ENCODE results near the gene LENEP.

Gene LENEP

DNA sequence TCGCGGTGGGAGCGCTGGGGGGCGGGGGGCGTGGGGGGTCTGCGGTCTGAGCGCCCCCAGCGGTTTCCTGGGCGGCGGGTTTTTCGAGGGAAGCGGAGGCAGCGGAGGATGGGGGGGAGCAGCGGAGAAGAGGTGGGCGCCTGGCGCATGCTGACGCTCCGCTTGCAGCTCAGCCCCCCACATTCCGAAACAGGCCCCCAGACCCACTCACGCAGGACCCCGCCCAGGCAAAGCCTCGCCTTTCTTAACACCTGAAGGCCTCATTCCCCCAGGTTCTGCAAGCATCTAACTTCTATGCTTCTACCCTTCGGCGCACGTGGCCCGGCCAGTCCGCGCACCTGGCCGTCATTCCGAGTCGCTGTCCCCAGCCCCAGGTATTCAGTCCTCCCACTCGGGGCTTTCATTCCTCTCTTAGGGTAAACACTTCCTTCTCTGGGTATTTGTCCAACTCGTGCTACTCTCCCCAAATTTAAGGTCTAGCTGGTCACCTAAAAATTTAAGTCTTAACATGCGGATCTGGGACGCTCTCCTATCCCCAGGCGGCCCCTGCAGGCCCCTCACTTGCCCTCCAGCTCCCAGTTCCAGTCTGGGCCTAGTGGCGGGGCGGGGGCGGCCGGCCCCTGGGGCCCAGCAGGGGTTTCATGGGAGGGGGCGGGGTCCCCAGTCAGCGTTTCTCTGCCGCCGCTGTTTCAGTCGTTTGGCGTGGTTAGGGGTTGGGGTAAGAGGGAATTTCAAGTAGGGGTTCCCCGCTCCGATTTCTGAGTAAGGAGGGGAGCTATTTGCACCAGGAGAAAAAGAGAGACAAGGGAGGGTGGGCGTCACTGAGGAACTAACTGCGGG, 6.4 kb downstream of the LENEP start:
- peak; percentile 85 for DNase-seq

DNA sequence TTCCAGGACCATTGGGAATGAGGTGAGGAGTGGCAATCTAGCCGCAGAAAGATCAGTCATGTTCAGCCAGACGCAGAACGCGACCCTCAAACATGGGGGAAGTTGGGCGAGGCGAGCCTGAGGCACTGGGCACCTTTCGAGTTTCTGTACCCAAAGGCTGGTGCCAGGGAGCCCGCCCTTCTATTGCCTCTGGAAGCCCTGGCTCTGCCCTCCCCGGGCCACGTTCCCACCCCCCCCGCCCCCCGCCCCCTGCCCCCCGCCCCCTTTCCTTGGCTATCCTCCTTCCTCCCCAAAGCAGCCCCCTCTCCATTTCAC, 7.0 kb downstream of the LENEP start:
- DNase-seq: peak; percentile 63

DNA sequence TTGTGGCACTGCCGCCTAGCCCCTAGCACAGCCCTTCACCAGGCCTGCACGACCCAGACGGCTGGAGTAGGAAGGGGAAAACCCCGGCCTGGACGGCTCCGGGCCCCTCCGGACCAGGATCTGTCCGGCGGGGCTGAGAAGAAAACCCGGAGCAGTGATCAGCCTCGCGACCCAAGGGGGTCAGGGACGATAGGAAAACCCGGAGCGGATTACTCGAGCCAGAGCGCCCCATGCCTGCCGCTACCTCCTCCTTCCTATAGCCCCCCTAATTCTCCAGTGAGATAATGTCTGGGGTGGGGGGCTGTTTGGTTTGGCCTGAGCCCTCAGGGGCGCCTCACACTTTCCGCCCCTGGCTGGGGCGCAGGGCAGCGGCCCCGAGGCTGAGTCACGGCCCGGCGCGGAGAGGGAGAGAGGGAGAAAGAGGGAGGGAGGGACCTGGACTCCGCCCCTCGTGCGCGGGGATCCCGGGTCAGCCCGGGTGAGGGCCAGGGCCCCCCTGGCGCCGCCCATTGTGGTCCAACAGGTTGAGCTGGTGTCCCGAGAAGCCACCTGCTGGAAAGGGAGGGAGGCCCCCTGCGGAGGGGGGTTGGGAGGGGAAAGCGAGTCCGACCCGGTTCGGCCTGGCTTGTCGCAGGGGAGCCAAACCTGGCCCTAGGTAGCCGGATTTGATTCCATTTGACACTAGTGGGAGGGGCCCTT, 7.5 kb downstream of the LENEP start:
- peak; percentile 94 for DNase-seq

DNA sequence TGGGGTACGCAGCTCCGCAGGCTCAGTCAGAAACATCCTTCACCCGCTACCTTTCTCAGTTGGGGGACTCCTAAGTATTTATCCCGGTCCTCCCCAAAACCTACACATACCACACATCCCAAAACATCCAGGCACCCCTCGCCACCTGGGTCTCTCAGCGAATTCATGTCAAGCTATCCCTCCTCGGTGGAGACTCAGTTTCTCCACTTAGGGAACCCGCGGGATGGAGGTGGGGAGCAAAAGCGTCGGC, 8.0 kb downstream of the LENEP start:
- DNase-seq: no peak

DNA sequence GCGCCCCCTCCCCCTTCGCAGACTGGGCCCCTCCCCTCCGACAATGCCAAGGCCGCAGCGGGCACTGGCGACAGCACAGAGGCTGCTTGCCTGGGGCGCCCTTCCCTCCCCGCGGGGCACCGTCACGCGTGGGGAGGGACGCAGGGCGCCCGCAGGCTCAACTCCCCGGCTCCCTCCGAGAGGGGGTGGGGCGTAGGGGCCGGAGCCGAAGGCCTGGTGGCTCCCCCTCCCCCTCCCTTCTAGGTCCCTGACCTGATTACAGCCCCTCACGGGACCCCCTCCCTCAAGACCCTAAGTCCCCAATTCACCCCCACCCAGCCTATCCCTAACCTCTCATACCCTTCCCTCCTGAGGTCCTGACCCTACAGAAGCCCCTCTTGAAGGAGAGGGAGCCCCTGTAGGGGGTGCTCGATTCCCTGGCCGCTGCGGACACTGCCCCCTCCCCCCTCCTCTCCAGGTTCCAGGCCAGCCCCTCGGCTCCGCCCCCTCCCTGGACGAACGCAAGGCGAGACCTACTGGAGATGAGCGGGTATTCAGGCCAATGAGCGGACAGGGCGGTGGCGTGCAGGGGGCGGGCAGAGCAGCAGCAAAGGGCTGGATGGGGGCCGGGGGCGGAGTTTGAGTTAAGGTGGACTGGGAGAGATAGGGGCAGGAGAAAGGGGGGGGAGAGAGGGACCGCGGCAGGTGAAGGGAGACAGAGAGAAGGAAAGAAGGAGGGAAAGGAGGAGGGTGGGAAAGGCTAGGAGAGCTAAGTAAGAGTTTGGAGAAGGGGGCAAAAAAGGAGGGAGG, 8.5 kb downstream of the LENEP start:
- DNase-seq: peak; percentile 100

DNA sequence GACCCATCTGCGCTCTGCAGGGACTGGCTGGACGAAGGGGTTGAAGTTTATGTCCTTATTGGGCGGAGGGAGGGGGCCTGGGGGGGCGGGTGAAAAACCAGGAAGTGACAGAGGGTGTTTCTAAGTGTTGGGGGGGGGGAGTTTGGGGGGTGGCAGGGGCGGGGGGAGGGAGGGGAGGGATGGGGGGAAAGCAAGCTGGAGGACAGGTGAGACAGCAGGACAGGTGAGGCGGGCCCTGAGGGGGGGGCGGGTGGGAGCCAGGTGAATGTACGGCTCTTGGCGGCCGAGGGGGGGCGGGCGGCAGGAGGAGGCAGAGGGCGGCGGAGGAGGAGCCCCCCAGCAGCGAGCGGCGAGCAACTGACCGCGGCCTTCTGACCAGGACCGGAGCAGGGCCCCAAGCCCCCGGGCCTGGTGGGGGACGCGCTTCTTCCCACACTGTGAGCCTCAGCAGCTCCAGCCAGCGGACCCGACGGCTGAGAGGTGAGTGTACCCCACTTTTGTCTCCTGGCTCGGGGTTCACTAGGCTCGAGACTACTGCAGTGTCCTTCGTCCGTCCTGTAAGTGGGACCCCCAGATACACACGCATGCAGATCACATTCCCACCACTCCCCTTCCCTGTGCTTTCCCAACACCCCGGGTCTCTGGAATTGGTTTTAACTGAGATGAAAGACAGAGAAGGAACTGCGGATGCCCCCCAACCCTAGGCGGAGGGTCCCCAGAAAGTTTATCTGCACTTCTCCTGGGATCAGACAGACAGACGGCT, 9.3 kb downstream of the LENEP start, which contains the start of gene ZBTB7B:
TSS of gene ZBTB7B (plus strand) at position 339 of the 763 bp plus-strand sequence. CDS start 11,859 bp downstream, outside the sequence.
- no peak for DNase-seq

DNA sequence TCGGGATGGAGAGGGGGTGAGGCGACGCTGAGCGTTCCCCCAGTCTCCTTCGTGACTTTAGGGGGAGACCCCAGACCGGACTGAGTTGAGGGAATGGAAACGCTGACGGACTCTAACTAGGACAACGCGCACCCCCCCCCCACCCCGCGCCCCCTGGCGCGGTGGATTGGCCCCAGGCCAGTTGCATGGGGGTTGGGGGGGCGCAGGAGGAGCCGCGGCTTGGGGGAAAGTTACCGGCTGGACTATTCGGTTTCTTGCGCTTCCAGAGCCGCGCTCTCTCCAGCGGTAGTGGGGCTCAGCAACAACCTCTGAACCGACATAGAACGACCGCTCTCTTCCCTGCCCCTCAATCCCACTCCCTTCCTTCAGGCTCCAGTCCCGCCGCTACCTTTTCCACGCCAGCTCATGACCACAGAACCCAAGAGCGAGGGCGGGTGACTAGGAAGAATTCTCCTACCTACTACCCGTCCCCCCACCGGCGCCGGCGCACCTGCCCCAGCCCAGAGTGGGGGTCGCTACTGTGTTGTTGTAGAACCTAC, 9.9 kb downstream of the LENEP start:
- DNase-seq: no peak

DNA sequence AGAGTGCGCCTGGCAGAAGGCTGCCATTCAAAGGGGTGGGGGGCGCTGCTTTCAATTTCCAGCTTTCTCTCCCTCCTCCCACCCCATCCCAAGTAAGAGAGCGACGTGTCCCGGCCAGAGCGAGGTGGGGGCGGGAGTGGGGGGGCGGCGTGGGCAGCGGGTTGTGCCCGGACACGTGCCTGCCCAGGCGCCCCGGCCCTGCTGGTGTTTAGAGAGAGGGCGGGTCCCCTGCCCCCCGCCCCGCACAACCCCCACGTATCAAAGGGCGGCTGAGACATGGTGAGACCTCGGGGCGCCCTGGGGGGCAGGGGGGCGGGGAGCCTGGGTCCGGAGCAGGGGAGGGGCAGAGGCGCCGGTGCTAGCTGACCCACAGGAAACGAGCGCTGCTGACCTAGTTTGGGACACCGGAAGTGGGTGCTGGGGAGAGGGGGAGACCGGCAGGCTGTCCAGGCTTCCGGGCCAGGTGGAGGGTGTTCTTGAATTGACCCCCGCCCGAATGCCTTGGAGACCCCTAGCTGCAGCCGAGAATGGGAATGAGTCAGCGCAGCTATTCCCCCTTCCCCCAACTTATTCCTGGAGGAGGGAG, 10.5 kb downstream of the LENEP start:
- DNase-seq: no peak

DNA sequence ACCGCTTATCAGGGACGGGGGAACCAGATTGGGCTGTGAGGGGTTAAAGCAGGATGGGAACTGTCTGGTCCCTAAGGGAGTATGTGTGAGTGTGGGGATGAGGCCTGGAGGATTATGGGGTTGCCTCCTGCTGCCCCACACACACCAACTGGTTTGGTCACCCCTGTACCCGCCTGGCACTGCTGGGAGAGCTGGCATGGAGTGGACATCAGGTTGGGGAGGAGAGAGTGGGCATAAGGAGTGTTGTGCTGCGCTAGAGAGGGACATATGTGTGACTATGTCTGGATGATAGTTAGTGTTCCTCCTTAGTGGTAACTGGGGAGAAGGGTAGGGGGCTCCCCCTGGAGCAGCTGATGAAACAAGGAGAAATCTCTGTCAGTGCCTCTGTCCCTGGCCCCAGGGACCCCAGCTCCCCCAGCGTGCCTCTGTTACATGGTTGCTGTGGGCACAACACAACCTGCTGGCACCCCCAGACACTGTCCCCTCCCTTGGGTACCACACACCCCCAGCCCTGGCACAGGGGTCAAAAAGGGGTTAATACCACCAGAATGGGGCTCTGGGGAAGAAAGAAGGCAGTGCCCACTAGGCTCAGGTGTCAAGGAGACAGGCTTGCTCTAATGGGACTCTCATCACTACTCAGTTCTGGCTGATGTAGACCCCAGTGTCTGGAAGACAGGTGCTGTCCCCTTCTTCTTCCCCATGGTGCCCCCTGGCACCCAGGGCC, 11.1 kb downstream of the LENEP start:
- DNase-seq: no peak

DNA sequence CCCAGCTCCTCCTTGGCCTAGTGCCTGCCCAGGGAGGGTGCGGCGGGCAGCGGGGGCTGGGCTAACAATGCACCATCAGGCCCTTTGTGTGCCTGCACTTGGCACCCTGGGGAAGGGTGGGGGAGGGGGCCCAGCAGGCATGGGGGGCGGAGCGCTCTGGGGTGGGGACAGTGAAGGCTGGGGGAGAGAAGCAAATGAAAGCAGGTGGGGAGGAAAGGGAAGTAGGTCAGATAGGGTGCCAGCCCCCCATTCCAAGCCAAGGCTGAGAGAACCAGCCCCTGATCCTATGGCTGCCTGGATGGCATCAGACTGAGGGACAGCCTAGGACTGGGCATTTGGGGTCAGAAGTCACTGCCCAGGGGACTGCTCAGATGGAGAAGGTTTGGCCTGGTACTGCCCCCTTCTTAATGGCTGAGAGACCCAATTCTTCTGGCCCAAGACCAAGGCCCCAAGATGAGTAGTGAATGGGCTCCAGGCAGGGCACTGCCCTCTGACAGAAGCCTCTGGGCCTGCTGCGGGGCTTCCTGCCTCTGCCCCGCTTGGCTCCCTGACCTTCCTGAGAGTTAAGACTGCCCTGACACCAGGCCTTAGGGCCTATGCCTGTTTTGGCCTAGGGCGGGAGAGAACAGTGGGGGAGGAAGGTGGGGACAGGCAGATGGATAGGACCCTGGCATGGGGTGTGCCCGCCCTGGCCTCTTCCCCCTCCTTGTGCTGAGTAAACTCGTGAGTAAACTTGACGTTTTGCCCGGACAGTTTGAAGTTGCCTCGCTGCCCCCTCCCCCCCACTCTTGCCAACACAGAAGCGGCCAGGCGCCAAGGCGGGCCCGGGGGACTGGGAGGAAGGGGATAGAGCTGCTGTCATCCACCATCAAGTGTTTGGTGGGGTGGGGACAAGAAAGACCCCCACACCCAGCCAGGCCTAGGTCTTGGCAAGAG, 12.0 kb downstream of the LENEP start:
- DNase-seq: no peak

DNA sequence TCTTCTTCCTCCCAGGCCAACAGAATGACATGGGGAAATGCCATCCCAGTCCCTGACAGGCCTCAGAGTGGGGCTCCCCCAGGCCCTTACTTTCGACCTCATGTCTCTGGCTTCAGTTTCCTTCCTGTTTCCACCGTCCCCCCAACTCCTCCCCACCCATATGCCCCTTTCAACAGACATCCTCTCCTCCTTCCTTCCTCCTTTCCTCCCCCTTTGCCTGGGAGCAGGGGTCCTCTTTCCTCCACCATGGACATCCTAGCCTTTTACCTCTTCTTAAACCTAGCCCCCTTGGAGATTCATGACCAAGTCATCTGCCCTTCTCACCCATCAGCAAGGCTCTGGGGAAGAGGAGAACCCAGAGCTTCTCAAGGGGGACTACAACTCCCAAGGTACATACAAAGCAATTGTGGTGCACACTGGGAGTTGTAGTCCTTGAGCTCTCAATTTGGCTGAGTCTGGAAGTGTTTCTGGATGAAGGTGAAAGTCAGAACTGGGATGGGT, 13.3 kb downstream of the LENEP start:
- peak; percentile 66 for DNase-seq

DNA sequence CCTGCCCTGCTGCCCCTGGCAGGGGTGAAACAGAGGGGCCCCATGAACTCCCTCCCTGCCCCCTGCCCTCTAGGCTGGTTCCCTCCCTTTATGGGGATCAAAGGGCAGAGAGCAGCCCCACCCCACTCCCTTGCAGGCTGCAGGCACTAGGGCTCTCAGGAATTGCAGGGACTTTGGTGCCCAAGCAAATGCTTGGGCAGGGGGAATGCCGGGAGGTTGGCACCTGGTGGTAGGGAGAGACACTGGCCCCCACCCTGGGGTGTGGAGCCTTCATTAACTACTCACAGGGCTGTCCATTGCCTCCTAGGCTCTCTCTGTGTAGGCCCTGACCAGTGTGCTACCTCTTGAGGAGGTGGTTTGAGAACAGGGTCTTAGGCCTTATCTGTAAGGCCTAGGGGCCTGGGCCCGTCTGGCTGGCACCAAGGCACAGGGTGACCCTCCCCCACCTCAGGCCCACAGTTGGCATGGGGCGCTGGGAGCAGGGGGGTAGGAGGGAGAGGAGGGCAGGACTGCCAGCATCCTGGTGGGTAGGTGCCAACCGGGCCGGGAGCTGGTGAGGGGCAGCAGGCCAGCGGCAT, 14.0 kb downstream of the LENEP start:
- DNase-seq: no peak

DNA sequence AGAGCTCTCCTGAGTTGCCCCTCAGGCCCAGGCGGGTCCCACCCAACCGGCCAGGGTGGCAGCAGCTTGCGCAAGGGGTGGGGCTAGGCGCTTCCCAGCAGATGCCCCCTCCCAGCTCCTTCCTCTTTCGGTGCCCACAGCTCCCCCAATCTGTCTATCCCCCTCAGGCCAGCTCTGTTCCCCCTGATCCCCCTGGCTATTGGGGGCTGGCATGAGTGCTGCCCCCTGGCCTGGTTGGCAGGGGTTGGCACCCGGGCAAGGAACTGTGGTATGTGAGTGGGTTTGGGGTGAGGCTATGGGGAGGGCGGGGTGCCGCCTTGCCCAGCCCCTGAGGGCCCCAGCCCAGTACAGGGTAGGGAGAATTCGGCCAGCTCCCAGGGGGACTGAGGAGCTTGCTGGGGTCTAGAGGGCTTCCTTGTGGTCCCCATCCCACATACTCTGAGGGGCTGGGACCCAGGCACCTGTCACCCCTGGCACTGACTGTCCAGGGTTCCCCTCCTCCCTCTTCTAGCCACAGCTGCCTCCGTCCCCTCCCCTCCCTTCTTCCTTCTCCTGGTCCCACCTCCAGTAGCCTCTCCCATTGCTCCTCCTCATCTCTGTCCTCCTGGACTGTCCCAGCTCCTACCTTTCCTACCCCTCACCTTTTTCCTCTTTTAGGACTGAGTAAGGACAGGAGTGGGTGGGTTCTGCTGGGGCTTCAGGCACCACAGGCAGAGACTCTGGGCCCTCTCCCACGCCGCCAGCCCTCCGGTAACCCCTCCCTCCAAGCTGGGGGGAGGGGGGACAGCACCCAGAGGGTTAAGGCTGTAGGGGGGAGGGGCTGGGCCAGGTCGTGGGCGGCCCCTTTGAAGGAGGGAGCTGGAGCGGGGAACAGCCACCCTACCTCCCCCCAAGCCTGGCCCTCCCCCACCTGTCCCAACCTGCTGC, 14.9 kb downstream of the LENEP start:
- DNase-seq: peak; percentile 94

DNA sequence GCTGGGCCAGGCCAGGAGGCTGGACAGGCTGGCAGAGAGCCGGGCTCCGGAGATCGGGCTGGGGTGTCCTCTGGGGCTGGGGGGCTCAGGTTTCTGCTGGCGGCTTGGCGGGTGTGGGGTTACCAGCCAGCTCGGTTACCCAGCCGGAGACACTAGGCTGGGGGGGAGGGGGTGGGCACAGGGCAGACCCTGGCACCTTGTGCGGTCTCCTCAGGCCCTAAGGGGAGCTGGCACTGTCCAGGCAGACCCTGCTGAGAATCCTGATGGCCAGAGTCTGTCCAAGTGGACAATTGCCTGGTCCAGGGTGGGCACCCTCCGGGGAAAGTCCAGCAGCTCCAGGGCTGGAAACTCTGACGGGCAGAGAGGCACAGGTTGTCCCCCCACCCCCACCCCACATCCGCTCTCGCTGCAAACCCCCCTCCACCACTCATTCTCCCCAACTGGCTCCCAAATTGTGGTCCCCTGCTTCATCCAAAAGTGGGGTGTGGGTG, 15.9 kb downstream of the LENEP start:
- peak; percentile 61 for DNase-seq

DNA sequence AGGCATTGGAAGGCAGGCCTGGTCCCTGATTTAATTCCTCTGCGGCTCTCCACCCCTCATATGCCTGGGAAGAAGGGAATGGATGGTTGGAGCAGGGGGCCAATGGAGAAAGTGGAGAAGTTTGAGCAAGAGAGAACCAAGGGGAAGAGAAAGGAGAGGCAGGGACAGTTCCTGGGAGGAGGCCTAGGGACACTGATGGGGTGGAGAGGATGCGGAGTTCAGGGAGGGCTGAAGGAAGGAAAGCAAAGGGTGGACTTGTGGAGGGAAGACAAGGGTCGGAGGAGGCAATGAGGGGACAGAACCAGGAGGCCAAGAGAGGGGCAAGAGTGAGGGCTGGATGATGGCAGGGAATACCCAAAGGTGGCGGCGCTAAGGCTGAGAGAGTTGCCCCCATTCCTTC, 16.4 kb downstream of the LENEP start:
- DNase-seq: no peak

DNA sequence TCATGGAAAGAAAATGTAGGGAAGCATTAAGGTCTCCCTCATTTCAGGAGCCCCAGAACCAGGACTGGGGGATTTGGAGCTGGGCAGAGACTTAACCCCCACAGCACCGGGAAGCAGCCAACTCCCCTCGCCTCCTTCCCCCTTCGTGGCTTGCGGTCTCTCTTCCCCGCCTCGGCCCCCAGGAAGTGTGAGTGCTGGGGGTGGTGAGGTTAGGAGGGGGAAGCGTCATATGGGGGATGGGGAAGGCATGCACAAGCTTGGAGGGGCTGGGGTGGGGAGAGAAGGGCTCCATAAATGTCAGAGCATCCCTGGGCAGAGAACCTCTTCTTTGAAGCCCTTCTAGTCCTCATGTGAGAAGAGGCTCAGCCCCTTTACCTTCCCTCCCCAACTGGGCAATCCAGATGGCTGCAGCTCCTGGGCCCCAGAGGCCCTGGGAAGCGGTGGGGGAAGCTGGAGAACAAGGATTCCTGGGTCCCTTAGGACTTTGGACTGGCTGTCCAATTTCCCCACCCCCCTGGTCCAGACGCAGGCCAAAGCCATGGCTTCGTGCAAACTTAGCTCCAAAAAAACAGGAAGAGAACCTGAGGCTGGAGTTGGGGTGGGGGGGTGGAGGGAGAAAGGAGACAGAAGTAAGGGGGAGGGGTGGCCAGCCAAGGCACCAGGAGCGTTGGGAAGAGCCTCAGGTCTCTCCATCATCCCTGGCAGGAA, 17.0 kb downstream of the LENEP start:
- DNase-seq: peak; percentile 63

DNA sequence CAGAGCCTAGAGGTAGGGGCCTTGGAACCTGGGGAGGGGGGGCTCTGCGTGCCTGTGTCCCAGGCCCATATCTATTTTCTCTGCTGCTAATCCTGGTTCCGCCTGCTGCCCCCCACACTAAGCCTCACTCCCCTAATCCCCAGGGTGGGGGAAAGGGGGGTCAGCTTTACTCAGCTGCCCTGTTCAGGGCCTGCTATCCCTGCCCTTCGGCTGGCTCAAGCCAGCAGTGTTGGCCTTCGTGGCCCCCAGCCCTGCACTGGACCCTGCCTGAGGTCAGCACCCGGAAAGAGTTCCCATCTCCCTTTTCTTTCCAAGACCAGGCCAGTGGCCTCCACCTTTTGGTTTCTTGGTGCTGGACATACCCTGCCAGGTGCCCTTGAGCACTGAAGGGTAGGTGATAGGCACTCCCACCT, 17.6 kb downstream of the LENEP start:
- no peak for DNase-seq

DNA sequence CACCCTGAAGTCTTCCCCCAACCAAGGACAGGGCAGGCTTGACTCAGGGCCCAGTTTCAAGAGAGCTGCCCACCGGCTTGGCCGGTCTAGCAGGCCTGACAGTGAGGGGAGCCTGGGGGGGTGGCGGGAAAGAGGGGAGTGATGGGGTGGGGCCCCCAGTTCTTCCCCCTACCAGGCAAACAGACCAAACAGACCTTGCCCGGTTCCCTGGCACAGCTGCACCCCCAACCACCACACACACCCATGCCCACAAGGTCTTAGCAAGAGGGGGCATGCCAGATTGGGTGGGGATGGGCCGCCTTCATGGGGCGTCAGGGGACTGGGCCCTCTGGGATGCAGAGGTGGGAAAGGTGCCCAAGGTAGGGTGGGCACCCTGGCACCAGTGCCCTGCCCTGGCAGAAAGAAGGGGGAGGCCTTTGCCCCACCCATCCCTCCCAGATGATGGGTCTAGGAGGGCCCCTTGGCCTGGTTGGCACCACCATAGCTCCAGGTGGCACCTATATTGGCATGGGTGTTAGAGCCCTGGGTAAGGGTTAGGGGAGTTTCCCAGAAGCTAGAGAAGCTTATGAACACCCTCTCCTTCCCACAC, 18.1 kb downstream of the LENEP start:
- no peak for DNase-seq
